PC-9 (cell line): Measurements from ENCODE around the gene HOXA5. TPM values are rescaled to one million over a fixed set of nuclear protein-coding genes. Genes with fewer than 3 reads are reported as not detected.

Experiments used
- BruUV-seq: library from RNA; stranded (reverse); fragments of 400-500 nt; replicated peaks from 2 replicates; lab custom pipeline; 2021; lab: Mats Ljungman, UMichigan
- CTCF ChIA-PET: fragments of 300-600 bp; sonication (Branson Sonifier 250); formaldehyde crosslinking; loops from one replicate; lab custom pipeline; 2022; ENCODE audit warnings: antibody characterized with exemption; lab: Charles Lee
- POLR2A ChIA-PET: fragments of 300-600 bp; sonication (Branson Sonifier 250); formaldehyde crosslinking; loops from one replicate; lab custom pipeline; 2022; ENCODE audit warnings: antibody characterized with exemption; ENCODE audit not compliant: unreplicated experiment; lab: Charles Lee
- DNase-seq, 2 experiments: peaks; one replicate each; pipeline versions ENCODE4 v3.0.0 to v3.0.0-alpha.2; 2015 to 2022; ENCODE audit warnings: mixed read lengths in 1 of 2
- H2AFZ ChIP-seq: fragments of 200-600 bp; sonication (generic); 2 replicates; pipeline ENCODE4 v1.8.1; 2017; ENCODE audit warnings: antibody characterized with exemption
- H3F3A ChIP-seq: fragments of 200-600 bp; sonication (generic); 2 replicates; pipeline ENCODE4 v1.8.1; 2017; ENCODE audit warnings: antibody characterized with exemption, mild to moderate bottlenecking, low read depth; ENCODE audit not compliant: insufficient read depth
- H3K27ac ChIP-seq: fragments of 200-600 bp; sonication (generic); 2 replicates; pipeline ENCODE4 v1.6.1; 2016; ENCODE audit warnings: mixed run types
- H3K27me3 ChIP-seq: fragments of 200-600 bp; sonication (generic); 2 replicates; pipeline ENCODE4 v1.6.1; 2016; ENCODE audit warnings: low read depth, mixed run types; ENCODE audit not compliant: insufficient read depth
- H3K36me3 ChIP-seq: fragments of 200-600 bp; sonication (generic); 2 replicates; pipeline ENCODE4 v1.6.1; 2016; ENCODE audit warnings: low read depth, mixed run types
- H3K4me1 ChIP-seq: fragments of 200-600 bp; sonication (generic); replicated peaks from 2 replicates; pipeline ENCODE4 v1.6.1; 2016; ENCODE audit warnings: mixed run types; ENCODE audit not compliant: insufficient read depth
- H3K4me2 ChIP-seq: fragments of 200-600 bp; sonication (generic); 2 replicates; pipeline ENCODE4 v1.6.1; 2017; ENCODE audit warnings: mixed run types
- H3K4me3 ChIP-seq: fragments of 200-600 bp; sonication (generic); 2 replicates; pipeline ENCODE4 v1.6.1; 2016; ENCODE audit warnings: mixed run types
- H3K79me2 ChIP-seq: fragments of 200-600 bp; sonication (generic); 2 replicates; pipeline ENCODE4 v1.6.1; 2017; ENCODE audit warnings: low read depth, mixed run types
- H3K9me2 ChIP-seq: fragments of 200-600 bp; sonication (generic); 2 replicates; pipeline ENCODE4 v1.8.1; 2017; ENCODE audit warnings: mild to moderate bottlenecking; ENCODE audit not compliant: insufficient read depth
- H3K9me3 ChIP-seq: fragments of 200-600 bp; sonication (generic); 2 replicates; pipeline ENCODE4 v1.8.1; 2016; ENCODE audit warnings: low read depth; ENCODE audit not compliant: insufficient read depth
- H4K20me1 ChIP-seq: fragments of 200-600 bp; sonication (generic); 2 replicates; pipeline ENCODE4 v1.8.1; 2017; ENCODE audit not compliant: insufficient read depth
- EZH2 ChIP-seq: fragments of 200-600 bp; sonication (generic); IDR thresholded peaks from 2 replicates; pipeline ENCODE4 v1.8.0; 2017; ENCODE audit warnings: antibody characterized with exemption, low read depth
- intact Hi-C: fragments of 100-400 bp; cut with micrococcal nuclease; formaldehyde crosslinking; loops from one replicate; pipeline ENCODE4 v1.10.0; 2022; ENCODE audit not compliant: unreplicated experiment
- total RNA-seq: library from RNA; stranded (reverse); gene quantifications from 2 replicates; pipeline ENCODE4 v1.2.3, GENCODE V29; 2021
- TF ChIP-seq, protein P1 (sequence below): fragments of 200-600 bp; sonication (generic); conservative IDR thresholded peaks from 2 replicates; pipeline ENCODE4 v1.6.1; 2017; ENCODE audit warnings: mixed run types, antibody characterized with exemption, mild to moderate bottlenecking, moderate library complexity

HOXA5 gene
- total RNA-seq, 1 experiment from 2014 or later = 1.0 TPM

- intact Hi-C loops = no loop called here
These were observed 37.1 kb downstream of the HOXA5 start for GRCh38 chr7:27106181-27106900.

GRCh38 chr7:27105301-27106031, 38.0 kb downstream of the HOXA5 start:
- no peak overlapping the region for H3K27ac ChIP-seq
- POLR2A ChIA-PET = interaction anchor here (0.6 kb wide), 1 partner anchor 25 kb away, joined by 3 read pairs; no protein-coding TSS in a partner anchor
- CTCF ChIA-PET = no interaction called here

More at GRCh38 chr7:27106181-27106900, 37.1 kb downstream of the HOXA5 start:
- no TSS peak for BruUV-seq
- H3K27me3 ChIP-seq = no peaks in the 10 kb centered on the region
- H3K9me2 ChIP-seq = no peaks in the 10 kb centered on the region
- H3K79me2 ChIP-seq = peaks cover 52% of the 10 kb centered on the region
- H3F3A ChIP-seq = peaks cover 33% of the 10 kb centered on the region
- H3K9me3 ChIP-seq = no peaks in the 10 kb centered on the region
- peaks cover 33% of the 10 kb centered on the region for H3K36me3 ChIP-seq
- H3K4me3 ChIP-seq = no peak overlapping the region
- H3K4me2 ChIP-seq = no peak overlapping the region
- H4K20me1 ChIP-seq = no peaks in the 10 kb centered on the region
- DNase-seq = no peak
- peaks cover 18% of the 10 kb centered on the region for H3K4me1 ChIP-seq
- ChIA-PET POLR2A (interaction anchor here (0.6 kb wide), 1 partner anchor 26 kb away, joined by 3 read pairs; no protein-coding TSS in a partner anchor), CTCF (no interaction called here)
- no peak for TF ChIP-seq EZH2
- TF ChIP-seq, protein P1, sequence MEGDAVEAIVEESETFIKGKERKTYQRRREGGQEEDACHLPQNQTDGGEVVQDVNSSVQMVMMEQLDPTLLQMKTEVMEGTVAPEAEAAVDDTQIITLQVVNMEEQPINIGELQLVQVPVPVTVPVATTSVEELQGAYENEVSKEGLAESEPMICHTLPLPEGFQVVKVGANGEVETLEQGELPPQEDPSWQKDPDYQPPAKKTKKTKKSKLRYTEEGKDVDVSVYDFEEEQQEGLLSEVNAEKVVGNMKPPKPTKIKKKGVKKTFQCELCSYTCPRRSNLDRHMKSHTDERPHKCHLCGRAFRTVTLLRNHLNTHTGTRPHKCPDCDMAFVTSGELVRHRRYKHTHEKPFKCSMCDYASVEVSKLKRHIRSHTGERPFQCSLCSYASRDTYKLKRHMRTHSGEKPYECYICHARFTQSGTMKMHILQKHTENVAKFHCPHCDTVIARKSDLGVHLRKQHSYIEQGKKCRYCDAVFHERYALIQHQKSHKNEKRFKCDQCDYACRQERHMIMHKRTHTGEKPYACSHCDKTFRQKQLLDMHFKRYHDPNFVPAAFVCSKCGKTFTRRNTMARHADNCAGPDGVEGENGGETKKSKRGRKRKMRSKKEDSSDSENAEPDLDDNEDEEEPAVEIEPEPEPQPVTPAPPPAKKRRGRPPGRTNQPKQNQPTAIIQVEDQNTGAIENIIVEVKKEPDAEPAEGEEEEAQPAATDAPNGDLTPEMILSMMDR = no peak
- no peak overlapping the region for H2AFZ ChIP-seq
- no peak overlapping the region for H3K27ac ChIP-seq

More at GRCh38 chr7:27105301-27106031, 38.0 kb downstream of the HOXA5 start:
- Histone ChIP-seq H3F3A (peaks cover 28% of the 10 kb centered on the region; the same call in 1 of the 2 replicates), H3K79me2 (peaks cover 43% of the 10 kb centered on the region), H3K9me3 (no peaks in the 10 kb centered on the region), H3K4me3 (no peak overlapping the region), H4K20me1 (no peaks in the 10 kb centered on the region), H3K4me1 (peaks cover 9% of the 10 kb centered on the region), H3K27me3 (no peaks in the 10 kb centered on the region), H3K4me2 (no peak overlapping the region), H3K36me3 (peaks cover 36% of the 10 kb centered on the region), H3K9me2 (no peaks in the 10 kb centered on the region), H2AFZ (no peak overlapping the region)
- BruUV-seq = no TSS peak
- no peak for DNase-seq
- intact Hi-C loops = no loop called here
- no peak for TF ChIP-seq EZH2
- TF ChIP-seq, protein P1 = no peak
